ENCODE results near the gene PDXK. TPM values are rescaled to one million over a fixed set of nuclear protein-coding genes. Genes with fewer than 3 reads are reported as not detected.

Gene PDXK
- total and polyA plus RNA-seq, 2 of the 8 experiments (the other 6 are each of a cell fraction or from before 2014, with no cell fraction given), result 78.0 to 112 TPM

DNA sequence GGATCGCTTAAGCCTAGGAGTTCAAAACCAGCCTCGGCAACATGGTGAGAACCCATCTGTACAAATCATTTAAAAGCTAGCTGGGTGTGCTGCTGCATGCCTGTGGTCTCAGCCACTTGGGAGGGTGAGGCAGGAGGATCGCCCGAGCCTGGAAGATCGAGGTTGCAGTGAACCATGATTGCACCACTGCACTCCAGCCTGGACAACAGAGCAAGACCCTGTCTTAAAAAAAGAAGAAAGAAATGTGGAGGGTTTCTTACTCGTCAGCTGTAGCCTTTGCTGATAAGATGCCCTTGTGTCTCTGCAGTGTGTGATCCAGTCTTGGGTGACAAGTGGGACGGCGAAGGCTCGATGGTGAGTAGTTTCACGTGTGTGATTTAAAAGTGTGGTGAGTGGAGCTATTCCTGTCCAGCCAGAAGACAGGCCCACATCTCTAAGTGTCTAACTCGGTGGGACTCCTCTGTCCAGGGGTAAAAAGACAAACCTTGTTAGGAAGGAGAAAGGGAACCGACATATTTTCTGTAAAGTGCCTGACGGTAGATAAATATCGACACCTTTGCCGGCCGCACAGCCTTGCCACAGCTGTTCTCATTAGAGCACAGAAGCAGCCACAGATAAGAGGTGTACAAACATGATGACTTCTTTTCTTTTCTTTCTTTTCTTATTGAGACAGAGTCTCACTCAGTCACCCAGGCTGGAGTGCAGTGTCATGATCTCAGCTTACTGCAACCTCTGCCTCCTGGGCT, 27.0 kb downstream of the PDXK start:
- no peak overlapping the region for H3K4me2 ChIP-seq (ENCODE audit: insufficient read depth in 1 of 2, low read depth in 2 of 2, low read length in 2 of 2)
- no peak for FAIRE-seq
- TF ChIP-seq CHD1 (IDR thresholded peaks at IDR 0.05; ENCODE audit: low read depth, low read length), result no peak
- TF ChIP-seq TAF7 (optimal IDR thresholded peaks at IDR 0.05; ENCODE audit: borderline replicate concordance, low read depth, low read length), result no peak
- no peak for TF ChIP-seq RBBP5 (IDR thresholded peaks at IDR 0.05; ENCODE audit: borderline replicate concordance, low read depth, low read length)
- TF ChIP-seq CREB1 (IDR thresholded peaks at IDR 0.05), result no peak
- TF ChIP-seq EP300 (IDR thresholded peaks at IDR 0.05; ENCODE audit: borderline replicate concordance in 1 of 2, low read depth in 2 of 2, low read length in 2 of 2), result no peak
- TF ChIP-seq SRF (IDR thresholded peaks at IDR 0.05; ENCODE audit: low read depth, low read length), result no peak
- no peak for TF ChIP-seq SIX5 (IDR thresholded peaks at IDR 0.05; ENCODE audit: low read depth, low read length)
- TF ChIP-seq PHF8 (conservative IDR thresholded peaks at IDR 0.05; ENCODE audit: low read depth, low read length), result no peak
- TF ChIP-seq NRF1 (IDR thresholded peaks at IDR 0.05; ENCODE audit: low read depth, low read length), result no peak
- TF ChIP-seq SP4 (IDR thresholded peaks at IDR 0.05; ENCODE audit: low read length), result no peak
- TF ChIP-seq BACH1 (IDR thresholded peaks at IDR 0.05; ENCODE audit: low read length), result no peak
- TF ChIP-seq SUZ12 (IDR thresholded peaks at IDR 0.05; ENCODE audit: low read length), result no peak
- no peak for TF ChIP-seq SIRT6 (IDR thresholded peaks at IDR 0.05; ENCODE audit: low read length)
- no peak for TF ChIP-seq KDM5A (IDR thresholded peaks at IDR 0.05; ENCODE audit: low read length)

More for the DNA sequence above, 27.0 kb downstream of the PDXK start:
- H2BK20ac ChIP-seq (ENCODE audit: low read length), result no peak overlapping the region
- no peaks in the 10 kb centered on the region for H3K27me3 ChIP-seq (replicated peaks in 1 of 4; ENCODE audit: control insufficient read depth in 3 of 4, extremely low read depth in 1 of 4, insufficient read depth in 3 of 4, low read length in 3 of 4)
- H4K8ac ChIP-seq (ENCODE audit: extremely low read depth, insufficient read depth, low read length), result no peak overlapping the region
- H2BK15ac ChIP-seq (ENCODE audit: low read length), result no peak overlapping the region
- H4K91ac ChIP-seq (replicated peaks; ENCODE audit: insufficient read length, low read length), result no peak overlapping the region
- peaks cover 4% of the 10 kb centered on the region; the same call in 1 of the 2 replicates for H3K79me1 ChIP-seq (ENCODE audit: low read depth, low read length)
- no peaks in the 10 kb centered on the region for H3K9me3 ChIP-seq (ENCODE audit: insufficient read depth in 2 of 2, low read depth in 1 of 2, low read length in 1 of 2)
- no peaks in the 10 kb centered on the region for H3K79me2 ChIP-seq (ENCODE audit: control insufficient read depth in 1 of 2, insufficient read depth in 2 of 2, low read length in 2 of 2)
- H3K27ac ChIP-seq (ENCODE audit: low read depth, low read length), result no peak overlapping the region
- H2BK5ac ChIP-seq (ENCODE audit: low read depth, low read length), result no peak overlapping the region
- no peak overlapping the region for H2BK12ac ChIP-seq (ENCODE audit: low read depth, low read length)
- H4K20me1 ChIP-seq (replicated peaks in 1 of 2; ENCODE audit: control insufficient read depth in 1 of 2, insufficient read depth in 2 of 2, low read length in 2 of 2), result peaks cover 0 to 7% of the 10 kb centered on the region in 2 experiments
- no peak overlapping the region for H4K5ac ChIP-seq (ENCODE audit: insufficient read length, low read depth, low read length)
- H3K4me1 ChIP-seq (replicated peaks in 1 of 4; ENCODE audit: control insufficient read depth in 3 of 4, insufficient read depth in 4 of 4, low read length in 3 of 4), result no peaks in the 10 kb centered on the region
- ChIA-PET POLR2A (ENCODE audit: partially characterized antibody) (interaction anchor here (0.6 to 1.7 kb wide), 2 partner anchors 9 to 15 kb away, joined by 3 to 5 read pairs; no protein-coding TSS in a partner anchor), CTCF (ENCODE audit: partially characterized antibody) (interaction anchor here (1.1 to 1.3 kb wide), 2 partner anchors 17 to 52 kb away, joined by 3 to 5 read pairs; no protein-coding TSS in a partner anchor)
- no peak overlapping the region for H2AFZ ChIP-seq (ENCODE audit: low read length)
- no peak overlapping the region for H3K23ac ChIP-seq (ENCODE audit: insufficient read length)
- H3K4ac ChIP-seq (replicated peaks; ENCODE audit: insufficient read length, low read depth, low read length), result no peak overlapping the region
- H3K9ac ChIP-seq (replicated peaks in 1 of 4; ENCODE audit: extremely low read depth in 1 of 4, low read depth in 3 of 4, low read length in 3 of 4), result no peak overlapping the region
- no peak overlapping the region for H2BK120ac ChIP-seq (replicated peaks; ENCODE audit: low read depth, low read length)
- H3K23me2 ChIP-seq (ENCODE audit: low read depth, low read length), result no peaks in the 10 kb centered on the region
- H3K36me3 ChIP-seq (ENCODE audit: control insufficient read depth in 2 of 4, insufficient read depth in 4 of 4, low read length in 3 of 4), result peaks cover 0 to 19% (median 13%) of the 10 kb centered on the region in 4 experiments; a peak in 6 of 8 replicates
- no peak overlapping the region for H3K4me3 ChIP-seq (ENCODE audit: extremely low read depth in 1 of 4, insufficient read depth in 2 of 4, low read depth in 3 of 4, low read length in 4 of 4)
- no peak overlapping the region for H3K14ac ChIP-seq (ENCODE audit: insufficient read length)
- no peak overlapping the region for H3K56ac ChIP-seq (replicated peaks; ENCODE audit: insufficient read length, low read depth, low read length)
- H2AK5ac ChIP-seq (ENCODE audit: low read depth, low read length), result no peak overlapping the region
- WGBS, 2 experiments (ENCODE audit: extremely low coverage in 1 of 2, insufficient coverage in 1 of 2, insufficient read length in 1 of 2, insufficient replicate concordance in 2 of 2, low coverage in 1 of 2, low lambda C conversion rate in 2 of 2, missing lambda C conversion rate in 1 of 2), result 94% methylated on average over 15 of the region's 16 CpGs; no CpG with 5 or more reads in 1 of the 2 experiments
- H3K18ac ChIP-seq (ENCODE audit: extremely low read depth, low read length), result no peak overlapping the region
- DNase-seq (ENCODE audit: low read depth in 1 of 2, low spot score in 2 of 2), result no peak

All from H1 (cell line).